Measurements from ENCODE around the gene MATN3.

DNA sequence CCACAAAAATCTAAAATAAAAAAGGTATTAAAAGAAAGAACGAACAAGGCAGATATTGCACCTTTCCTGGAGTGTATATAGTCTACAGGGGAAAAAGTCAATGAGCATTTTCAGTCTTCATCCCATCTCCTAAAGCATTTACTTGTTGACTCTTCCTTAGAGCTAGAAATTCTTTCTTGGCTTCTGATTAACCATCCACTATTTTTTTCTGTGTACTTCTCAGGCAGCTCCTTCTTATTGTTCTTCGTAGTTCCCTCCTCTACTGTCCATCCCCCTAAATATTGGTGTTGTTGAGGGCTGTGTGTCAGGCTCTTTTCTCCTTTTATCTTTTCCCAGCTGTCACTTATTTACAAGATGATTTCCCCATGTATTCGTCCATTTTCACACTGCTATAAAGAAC is 42.5 kb upstream of the MATN3 start:
- TF ChIP-seq POLR2A (IDR thresholded peaks at IDR 0.05) = no peak
- TF ChIP-seq CTCF (IDR thresholded peaks at IDR 0.05) = no peak
